SK-N-SH (cell line): ENCODE results near the gene ZFP36L1. TPM values are rescaled to one million over a fixed set of nuclear protein-coding genes. Genes with fewer than 3 reads are reported as not detected.

Experiments used
- CTCF ChIA-PET: fragments of 300-600, 350-600 bp; formaldehyde crosslinking; extraction: SDS; loops from one replicate; lab custom pipeline; 2021; lab: Yijun Ruan, JAX
- POLR2A ChIA-PET: fragments of 350-600 bp; sonication (Branson Sonifier 250); formaldehyde crosslinking; extraction: SDS; loops from one replicate; lab custom pipeline; 2020; ENCODE audit warnings: antibody characterized with exemption, inconsistent platforms; lab: Yijun Ruan, JAX
- DNase-seq: peaks from one replicate; pipeline ENCODE4 v3.0.0; 2012
- H2AFZ ChIP-seq: fragments of 200-600 bp; sonication (generic); 2 replicates; pipeline ENCODE4 v1.8.1; 2016; ENCODE audit warnings: antibody characterized with exemption, mild to moderate bottlenecking, low read depth
- H3F3A ChIP-seq: fragments of 200-600 bp; sonication (generic); replicated peaks from 2 replicates; pipeline ENCODE3; 2016; ENCODE audit warnings: antibody characterized with exemption, mild to moderate bottlenecking; ENCODE audit not compliant: insufficient read depth
- H3K27ac ChIP-seq, 2 experiments: fragments of 200-500 bp in 1 of 2; fragments of 200-600 bp in 1 of 2; sonication (Bioruptor generic) in 1 of 2; sonication (generic), shearing (Covaris generic) in 1 of 2; 2 replicates each; pipeline versions ENCODE4 v1.5.1 to v1.6.1; 2014 to 2016; ENCODE audit warnings: low read depth in 2 of 2, inconsistent platforms in 1 of 2, low read length in 1 of 2, mild to moderate bottlenecking in 1 of 2, mixed read lengths in 1 of 2
- H3K27me3 ChIP-seq: fragments of 200-600 bp; sonication (generic), shearing (Covaris generic); 2 replicates; pipeline ENCODE4 v1.6.1; 2016; ENCODE audit warnings: mixed run types; ENCODE audit not compliant: insufficient read depth
- H3K36me3 ChIP-seq, 2 experiments: fragments of 200-500 bp in 1 of 2; fragments of 200-600 bp in 1 of 2; sonication (Bioruptor generic) in 1 of 2; sonication (generic) in 1 of 2; replicated peaks in 1 of 2; 2 replicates each; pipeline versions ENCODE3 to v1.5.1; 2014 to 2016; ENCODE audit warnings: low read length in 1 of 2, mild to moderate bottlenecking in 1 of 2; ENCODE audit not compliant: insufficient read depth in 2 of 2, control insufficient read depth in 1 of 2
- H3K4me1 ChIP-seq, 2 experiments: fragments of 200-500 bp in 1 of 2; fragments of 200-600 bp in 1 of 2; sonication (Bioruptor generic) in 1 of 2; sonication (generic), shearing (Covaris generic) in 1 of 2; 2 replicates each; pipeline versions ENCODE4 v1.5.1 to v1.6.1; 2014 to 2016; ENCODE audit warnings: low read depth in 1 of 2, low read length in 1 of 2, mixed run types in 1 of 2; ENCODE audit not compliant: insufficient read depth in 2 of 2, control insufficient read depth in 1 of 2
- H3K4me2 ChIP-seq: fragments of 200-600 bp; sonication (generic), shearing (Covaris generic); 2 replicates; pipeline ENCODE4 v1.6.1; 2017; ENCODE audit warnings: mixed run types
- H3K4me3 ChIP-seq, 2 experiments: fragments of 200-500 bp in 1 of 2; fragments of 200-600 bp in 1 of 2; sonication (Bioruptor generic) in 1 of 2; sonication (generic), shearing (Covaris generic) in 1 of 2; 2 replicates each; pipeline versions ENCODE4 v1.5.1 to v1.8.1; 2014 to 2016; ENCODE audit warnings: low read depth in 2 of 2, inconsistent platforms in 1 of 2, low read length in 1 of 2, mild to moderate bottlenecking in 1 of 2, mixed read lengths in 1 of 2, moderate library complexity in 1 of 2
- H3K79me2 ChIP-seq: fragments of 200-600 bp; sonication (generic); 2 replicates; pipeline ENCODE4 v1.8.1; 2017; ENCODE audit warnings: mild to moderate bottlenecking; ENCODE audit not compliant: insufficient read depth
- H3K9ac ChIP-seq: fragments of 200-600 bp; sonication (generic); 2 replicates; pipeline ENCODE4 v1.6.1; 2017; ENCODE audit warnings: mixed run types
- H3K9me2 ChIP-seq: fragments of 200-600 bp; sonication (generic); 2 replicates; pipeline ENCODE4 v1.6.1; 2017; ENCODE audit warnings: mixed run types
- H3K9me3 ChIP-seq: fragments of 200-600 bp; sonication (generic); 2 replicates; pipeline ENCODE4 v1.6.1; 2017; ENCODE audit warnings: mixed run types, mild to moderate bottlenecking, moderate library complexity
- H4K20me1 ChIP-seq: fragments of 200-600 bp; sonication (generic); 2 replicates; pipeline ENCODE4 v1.6.1; 2017; ENCODE audit warnings: mild to moderate bottlenecking, mixed run types; ENCODE audit not compliant: insufficient read depth
- CHD2 ChIP-seq: fragments of 150-350 bp; IDR thresholded peaks from 2 replicates; pipeline ENCODE4 v1.6.1; 2018; ENCODE audit warnings: low read length; ENCODE audit not compliant: partially characterized antibody
- EP300 ChIP-seq, 2 experiments: IDR thresholded peaks; 2 replicates each; pipeline versions ENCODE4 v1.4.0 to v1.6.1; 2012; ENCODE audit warnings: borderline replicate concordance in 1 of 2, low read depth in 1 of 2, low read length in 1 of 2
- EZH2phosphoT487 ChIP-seq: fragments of 200-600 bp; sonication (generic); IDR thresholded peaks from 2 replicates; pipeline ENCODE4 v1.6.1; 2017; ENCODE audit warnings: low read depth, mixed run types, mild to moderate bottlenecking, antibody characterized with exemption, moderate library complexity, borderline replicate concordance
- FOXJ3 ChIP-seq: sonication (generic); formaldehyde crosslinking; IDR thresholded peaks from 2 replicates; pipeline ENCODE4 v1.5.1; 2020; ENCODE audit warnings: mild to moderate bottlenecking, missing genetic modification reagents
- GABPA ChIP-seq: IDR thresholded peaks from 2 replicates; pipeline ENCODE4 v1.4.0; 2012; ENCODE audit warnings: low read depth, mild to moderate bottlenecking
- GATA2 ChIP-seq: sonication (generic); formaldehyde crosslinking; IDR thresholded peaks from 2 replicates; pipeline ENCODE4 v1.5.0; 2020; ENCODE audit warnings: mild to moderate bottlenecking, missing genetic modification reagents
- JUND ChIP-seq: IDR thresholded peaks from 2 replicates; pipeline ENCODE4 v1.4.0; 2012
- NFIC ChIP-seq: IDR thresholded peaks from 2 replicates; pipeline ENCODE4 v1.4.0; 2012; ENCODE audit warnings: borderline replicate concordance
- NRF1 ChIP-seq: IDR thresholded peaks from 2 replicates; pipeline ENCODE4 v1.6.1; 2012; ENCODE audit warnings: low read depth, mild to moderate bottlenecking, low read length
- POLR2AphosphoS5 ChIP-seq: IDR thresholded peaks from 2 replicates; pipeline ENCODE4 v1.6.1; 2012; ENCODE audit warnings: low read depth, low read length
- RAD21 ChIP-seq: IDR thresholded peaks from 2 replicates; pipeline ENCODE4 v1.6.1; 2012; ENCODE audit warnings: mild to moderate bottlenecking, low read length
- RCOR1 ChIP-seq: fragments of 150-350 bp; IDR thresholded peaks from 2 replicates; pipeline ENCODE4 v1.6.1; 2017; ENCODE audit warnings: antibody characterized with exemption, low read length
- RFX5 ChIP-seq: IDR thresholded peaks from 2 replicates; pipeline ENCODE4 v1.6.1; 2012; ENCODE audit warnings: mild to moderate bottlenecking, improper control_type of control experiment, low read length
- SMC3 ChIP-seq: IDR thresholded peaks from 2 replicates; pipeline ENCODE4 v1.6.1; 2012; ENCODE audit warnings: low read depth, low read length, improper control_type of control experiment
- TCF12 ChIP-seq: IDR thresholded peaks from 2 replicates; pipeline ENCODE4 v1.4.0; 2012
- WGBS: methylation state at CpG from one replicate; pipeline ENCODE4 v1.1.6; 2017; ENCODE audit warnings: low lambda C conversion rate; 5-methylcytosine and 5-hydroxymethylcytosine counted together
- polyA plus RNA-seq, 3 experiments: library from polyadenylated mRNA; depleted of rRNA; stranded (reverse); fragments of >200 nt; gene quantifications; 2 replicates each; pipeline ENCODE4 v1.2.3, GENCODE V29; 2012
- TF ChIP-seq, protein P1 (sequence below): IDR thresholded peaks from 2 replicates; pipeline ENCODE4 v1.4.0; 2012; ENCODE audit warnings: low read depth, borderline replicate concordance
- TF ChIP-seq, protein P2 (sequence below): fragments of 150-350 bp; IDR thresholded peaks from 2 replicates; pipeline ENCODE4 v1.6.1; 2017; ENCODE audit warnings: antibody characterized with exemption, low read length, low read depth, borderline replicate concordance
- TF ChIP-seq, protein P3 (sequence below): fragments of 200-600 bp; sonication (generic); IDR thresholded peaks from 2 replicates; pipeline ENCODE4 v1.6.1; 2017; ENCODE audit warnings: antibody characterized with exemption, mild to moderate bottlenecking, moderate library complexity
- TF ChIP-seq, protein P4 (sequence below): IDR thresholded peaks from 2 replicates; pipeline ENCODE4 v1.4.0; 2012; ENCODE audit warnings: low read depth, borderline replicate concordance
- TF ChIP-seq, protein P5 (sequence below): IDR thresholded peaks from 2 replicates; pipeline ENCODE4 v1.4.0; 2012; ENCODE audit warnings: low read depth

ZFP36L1 gene
- polyA plus RNA-seq, 1 of the 3 experiments (the other 2 are of a cell fraction): 16.5 TPM

DNA sequence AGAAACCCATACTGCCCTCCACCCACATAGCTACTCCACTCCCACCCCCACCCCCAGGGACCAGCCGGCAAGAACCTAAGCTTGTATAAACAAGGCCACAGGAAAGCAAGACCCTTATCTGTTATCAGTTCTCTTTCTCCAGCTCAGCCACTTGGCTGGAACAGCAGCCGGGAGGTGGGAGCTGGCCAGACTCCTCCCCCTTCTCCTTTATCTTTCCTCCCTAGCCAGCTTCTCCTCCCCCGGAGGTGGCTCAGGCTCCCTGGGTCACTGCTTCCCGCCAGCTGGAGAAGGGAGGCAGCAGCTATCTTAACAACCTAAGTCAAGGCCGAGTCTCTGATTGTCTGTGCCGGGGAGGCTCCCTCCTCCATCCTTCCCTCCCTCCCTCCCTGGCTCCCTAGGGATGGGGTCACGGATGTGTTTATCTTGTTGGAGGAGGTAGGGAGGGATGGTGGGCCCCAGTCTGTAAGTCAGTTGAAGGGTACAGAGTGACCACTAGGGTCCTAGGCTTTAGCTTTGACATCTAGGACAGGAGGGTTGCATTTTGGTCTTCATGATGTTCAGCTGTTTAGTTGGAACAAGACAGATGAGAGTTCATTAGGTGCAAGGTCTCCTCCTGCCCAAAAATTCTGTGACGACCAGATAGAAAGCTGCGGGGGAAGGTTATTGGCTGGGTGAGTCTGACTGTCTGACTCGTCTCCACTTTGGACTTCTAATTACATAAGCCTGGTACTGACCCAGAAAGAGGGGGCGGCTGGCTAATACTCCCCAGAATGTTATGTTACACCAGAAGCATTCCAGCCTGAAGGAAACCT is 29.7 kb downstream of the ZFP36L1 start:
- no peak overlapping the region for H2AFZ ChIP-seq
- H3K36me3 ChIP-seq: no peaks in the 10 kb centered on the region
- H3K27ac ChIP-seq: peak overlapping the region in 1 of 2 experiments; percentile 44; a peak in 3 of 4 replicates
- no peaks in the 10 kb centered on the region for H4K20me1 ChIP-seq
- TF ChIP-seq GATA2 (CRISPR knock-in tag): peak; percentile 77
- TF ChIP-seq FOXJ3 (CRISPR knock-in tag): 0 out of 2 replicates have a peak, but pooled peaks have one; percentile 23
- no peak for TF ChIP-seq EP300 (IDR thresholded peaks at IDR 0.05; ENCODE audit: borderline replicate concordance in 1 of 2, low read depth in 1 of 2, low read length in 1 of 2)
- no peak for TF ChIP-seq RCOR1
- TF ChIP-seq, protein P1, sequence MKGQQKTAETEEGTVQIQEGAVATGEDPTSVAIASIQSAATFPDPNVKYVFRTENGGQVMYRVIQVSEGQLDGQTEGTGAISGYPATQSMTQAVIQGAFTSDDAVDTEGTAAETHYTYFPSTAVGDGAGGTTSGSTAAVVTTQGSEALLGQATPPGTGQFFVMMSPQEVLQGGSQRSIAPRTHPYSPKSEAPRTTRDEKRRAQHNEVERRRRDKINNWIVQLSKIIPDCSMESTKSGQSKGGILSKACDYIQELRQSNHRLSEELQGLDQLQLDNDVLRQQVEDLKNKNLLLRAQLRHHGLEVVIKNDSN: no peak
- TF ChIP-seq, protein P2, sequence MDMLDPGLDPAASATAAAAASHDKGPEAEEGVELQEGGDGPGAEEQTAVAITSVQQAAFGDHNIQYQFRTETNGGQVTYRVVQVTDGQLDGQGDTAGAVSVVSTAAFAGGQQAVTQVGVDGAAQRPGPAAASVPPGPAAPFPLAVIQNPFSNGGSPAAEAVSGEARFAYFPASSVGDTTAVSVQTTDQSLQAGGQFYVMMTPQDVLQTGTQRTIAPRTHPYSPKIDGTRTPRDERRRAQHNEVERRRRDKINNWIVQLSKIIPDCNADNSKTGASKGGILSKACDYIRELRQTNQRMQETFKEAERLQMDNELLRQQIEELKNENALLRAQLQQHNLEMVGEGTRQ: no peak
- TF ChIP-seq RAD21: peak; percentile 7; the same call in 1 of the 2 replicates
- TF ChIP-seq, all 33 proteins: peak for 3
- peaks cover 5 to 12% of the 10 kb centered on the region in 2 experiments; a peak in 2 of 4 replicates for H3K4me1 ChIP-seq
- WGBS: 46% methylated on average over 11 of the region's 11 CpGs
- DNase-seq: peak; percentile 80
- no peak overlapping the region for H3K4me3 ChIP-seq
- peaks cover 5% of the 10 kb centered on the region for H3F3A ChIP-seq
- H3K27me3 ChIP-seq: no peaks in the 10 kb centered on the region
- ChIA-PET CTCF (interaction anchor here (1.1 to 1.3 kb wide), 3 partner anchors 20 to 515 kb away, joined by 3 to 6 read pairs (median 4); no protein-coding TSS in a partner anchor), POLR2A (no interaction called here)
- H3K4me2 ChIP-seq: peak overlapping the region; percentile 29; the same call in 1 of the 2 replicates
- no peaks in the 10 kb centered on the region for H3K9me3 ChIP-seq
- H3K79me2 ChIP-seq: no peaks in the 10 kb centered on the region
- H3K9me2 ChIP-seq: no peaks in the 10 kb centered on the region
- no peak overlapping the region for H3K9ac ChIP-seq

DNA sequence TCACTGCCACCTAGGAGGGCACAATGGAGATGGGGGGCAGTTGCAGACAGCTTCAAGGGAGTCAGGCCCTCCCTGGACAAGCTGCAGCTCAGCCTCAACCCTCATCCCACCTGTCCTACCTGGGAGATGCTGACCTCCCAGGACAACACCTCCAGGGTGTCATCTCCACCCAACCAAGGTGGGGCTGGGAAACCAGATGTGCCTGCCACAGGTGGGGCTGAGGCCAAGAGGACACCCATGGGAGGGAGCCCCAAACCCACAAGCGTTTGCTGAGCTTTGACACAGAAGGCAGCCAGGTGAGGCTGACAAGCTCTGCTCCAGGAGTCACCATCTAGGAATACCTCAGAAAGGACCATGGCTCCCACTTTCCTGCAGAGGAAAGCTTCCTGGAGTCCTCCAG is 31.5 kb downstream of the ZFP36L1 start:
- Histone ChIP-seq H4K20me1 (no peaks in the 10 kb centered on the region), H3K4me3 (no peak overlapping the region), H3K27ac (no peak overlapping the region), H3F3A (peaks cover 5% of the 10 kb centered on the region), H3K9ac (no peak overlapping the region), H3K9me2 (no peaks in the 10 kb centered on the region), H3K9me3 (no peaks in the 10 kb centered on the region), H3K4me2 (no peak overlapping the region), H3K79me2 (no peaks in the 10 kb centered on the region), H3K36me3 (no peaks in the 10 kb centered on the region), H3K4me1 (peaks cover 5 to 16% of the 10 kb centered on the region in 2 experiments; a peak in 2 of 4 replicates), H2AFZ (no peak overlapping the region), H3K27me3 (no peaks in the 10 kb centered on the region)
- no peak for DNase-seq
- POLR2A ChIA-PET: no interaction called here
- CTCF ChIA-PET: interaction anchor here (1.0 kb wide), 1 partner anchor 34 kb away, joined by 3 read pairs; no protein-coding TSS in a partner anchor
- WGBS: 100% methylated on average over 1 of the region's 1 CpG
- TF ChIP-seq, protein P3, sequence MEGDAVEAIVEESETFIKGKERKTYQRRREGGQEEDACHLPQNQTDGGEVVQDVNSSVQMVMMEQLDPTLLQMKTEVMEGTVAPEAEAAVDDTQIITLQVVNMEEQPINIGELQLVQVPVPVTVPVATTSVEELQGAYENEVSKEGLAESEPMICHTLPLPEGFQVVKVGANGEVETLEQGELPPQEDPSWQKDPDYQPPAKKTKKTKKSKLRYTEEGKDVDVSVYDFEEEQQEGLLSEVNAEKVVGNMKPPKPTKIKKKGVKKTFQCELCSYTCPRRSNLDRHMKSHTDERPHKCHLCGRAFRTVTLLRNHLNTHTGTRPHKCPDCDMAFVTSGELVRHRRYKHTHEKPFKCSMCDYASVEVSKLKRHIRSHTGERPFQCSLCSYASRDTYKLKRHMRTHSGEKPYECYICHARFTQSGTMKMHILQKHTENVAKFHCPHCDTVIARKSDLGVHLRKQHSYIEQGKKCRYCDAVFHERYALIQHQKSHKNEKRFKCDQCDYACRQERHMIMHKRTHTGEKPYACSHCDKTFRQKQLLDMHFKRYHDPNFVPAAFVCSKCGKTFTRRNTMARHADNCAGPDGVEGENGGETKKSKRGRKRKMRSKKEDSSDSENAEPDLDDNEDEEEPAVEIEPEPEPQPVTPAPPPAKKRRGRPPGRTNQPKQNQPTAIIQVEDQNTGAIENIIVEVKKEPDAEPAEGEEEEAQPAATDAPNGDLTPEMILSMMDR: no peak
- TF ChIP-seq GATA2 (CRISPR knock-in tag): no peak
- no peak for TF ChIP-seq CHD2
- no peak for TF ChIP-seq NFIC
- no peak for TF ChIP-seq SMC3
- TF ChIP-seq TCF12: no peak
- TF ChIP-seq, protein P2: no peak
- TF ChIP-seq GABPA: no peak
- TF ChIP-seq, protein P4, sequence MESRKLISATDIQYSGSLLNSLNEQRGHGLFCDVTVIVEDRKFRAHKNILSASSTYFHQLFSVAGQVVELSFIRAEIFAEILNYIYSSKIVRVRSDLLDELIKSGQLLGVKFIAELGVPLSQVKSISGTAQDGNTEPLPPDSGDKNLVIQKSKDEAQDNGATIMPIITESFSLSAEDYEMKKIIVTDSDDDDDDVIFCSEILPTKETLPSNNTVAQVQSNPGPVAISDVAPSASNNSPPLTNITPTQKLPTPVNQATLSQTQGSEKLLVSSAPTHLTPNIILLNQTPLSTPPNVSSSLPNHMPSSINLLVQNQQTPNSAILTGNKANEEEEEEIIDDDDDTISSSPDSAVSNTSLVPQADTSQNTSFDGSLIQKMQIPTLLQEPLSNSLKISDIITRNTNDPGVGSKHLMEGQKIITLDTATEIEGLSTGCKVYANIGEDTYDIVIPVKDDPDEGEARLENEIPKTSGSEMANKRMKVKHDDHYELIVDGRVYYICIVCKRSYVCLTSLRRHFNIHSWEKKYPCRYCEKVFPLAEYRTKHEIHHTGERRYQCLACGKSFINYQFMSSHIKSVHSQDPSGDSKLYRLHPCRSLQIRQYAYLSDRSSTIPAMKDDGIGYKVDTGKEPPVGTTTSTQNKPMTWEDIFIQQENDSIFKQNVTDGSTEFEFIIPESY: no peak
- TF ChIP-seq, protein P5, sequence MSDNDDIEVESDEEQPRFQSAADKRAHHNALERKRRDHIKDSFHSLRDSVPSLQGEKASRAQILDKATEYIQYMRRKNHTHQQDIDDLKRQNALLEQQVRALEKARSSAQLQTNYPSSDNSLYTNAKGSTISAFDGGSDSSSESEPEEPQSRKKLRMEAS: no peak
- no peak for TF ChIP-seq NRF1
- no peak for TF ChIP-seq JUND
- no peak for TF ChIP-seq FOXJ3 (CRISPR knock-in tag)
- no peak for TF ChIP-seq RFX5
- TF ChIP-seq EZH2phosphoT487: no peak
- no peak for TF ChIP-seq POLR2AphosphoS5
